ENCODE results near the gene SRPK2.

GRCh38 chr7:105391429-105391828, 2.7 kb upstream of the SRPK2 start:
- no peak for TF ChIP-seq POLR2A (IDR thresholded peaks at IDR 0.05)
- no peak for TF ChIP-seq CTCF (IDR thresholded peaks at IDR 0.05)
